A549 (cell line): Measurements from ENCODE around the gene CLDN34.

Experiments used
- CEBPB ChIP-seq, 2 experiments: fragments of >200 bp in 1 of 2; sonication (Bioruptor Twin) in 1 of 2; formaldehyde crosslinking in 1 of 2; IDR thresholded peaks; 2 replicates each; pipeline ENCODE4 v1.6.1; 2012 to 2016
- CHD2 ChIP-seq: fragments of 150-350 bp; IDR thresholded peaks from 2 replicates; pipeline ENCODE4 v1.6.1; 2014; ENCODE audit warnings: low read length; ENCODE audit not compliant: partially characterized antibody
- EHMT2 ChIP-seq: fragments of 200-600 bp; sonication (generic); IDR thresholded peaks from 2 replicates; pipeline ENCODE4 v1.6.1; 2016; ENCODE audit warnings: antibody characterized with exemption, low read depth, mild to moderate bottlenecking, moderate library complexity
- EP300 ChIP-seq, 2 experiments: fragments of >200 bp; sonication (Bioruptor Twin); formaldehyde crosslinking; IDR thresholded peaks; 2 replicates in 1 of 2; 3 replicates in 1 of 2; pipeline ENCODE4 v1.6.1; 2016 to 2017
- MYC ChIP-seq: IDR thresholded peaks from 2 replicates; pipeline ENCODE4 v1.6.1; 2012; ENCODE audit warnings: mild to moderate bottlenecking, inconsistent platforms, low read length, improper control_type of control experiment, borderline replicate concordance
- NFE2L2 ChIP-seq: fragments of 150-350 bp; conservative IDR thresholded peaks from 2 replicates; pipeline ENCODE4 v1.6.1; 2014; ENCODE audit warnings: low read length
- NR3C1 ChIP-seq: fragments of >200 bp; sonication (Bioruptor Twin); formaldehyde crosslinking; IDR thresholded peaks from 3 replicates; pipeline ENCODE4 v1.6.1; 2017
- PBX3 ChIP-seq: IDR thresholded peaks from 2 replicates; pipeline ENCODE4 v1.6.1; 2012
- POLR2A ChIP-seq: IDR thresholded peaks from 2 replicates; pipeline ENCODE4 v1.6.1; 2012; ENCODE audit warnings: mild to moderate bottlenecking, low read length
- RARB ChIP-seq: fragments of 250-450 bp; sonication (Bioruptor Pico); IDR thresholded peaks from 2 replicates; pipeline ENCODE4 v1.8.0; 2021; ENCODE audit warnings: mild to moderate bottlenecking, moderate library complexity
- REST ChIP-seq: fragments of 200-600 bp; sonication (generic); IDR thresholded peaks from 2 replicates; pipeline ENCODE4 v1.6.1; 2016; ENCODE audit warnings: antibody characterized with exemption, mild to moderate bottlenecking, moderate library complexity
- TF ChIP-seq, protein P1 (sequence below): fragments of >200 bp; sonication (Bioruptor Twin); formaldehyde crosslinking; IDR thresholded peaks from 3 replicates; pipeline ENCODE4 v1.5.1; 2016

DNA sequence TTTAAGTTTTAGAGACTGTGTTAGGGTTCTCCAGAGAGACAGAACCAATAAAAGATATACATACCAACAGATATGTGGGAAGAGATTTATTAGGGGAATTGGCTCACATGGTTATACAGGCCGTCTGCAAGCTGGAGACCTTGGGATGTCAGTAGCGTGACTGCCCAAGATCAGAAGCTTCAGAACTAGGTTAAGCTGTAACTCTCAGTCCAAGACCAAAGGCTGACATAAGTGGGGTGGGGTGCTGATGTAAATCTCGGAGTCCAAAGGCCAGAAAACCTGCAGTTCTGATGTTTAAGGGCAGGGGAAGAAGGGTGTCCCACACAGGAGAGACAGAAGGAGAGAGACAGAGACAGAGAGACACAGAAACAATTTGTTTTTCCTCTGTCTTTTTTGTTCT, 10.5 kb downstream of the CLDN34 start:
- no peak for TF ChIP-seq NFE2L2
- TF ChIP-seq, protein P1, sequence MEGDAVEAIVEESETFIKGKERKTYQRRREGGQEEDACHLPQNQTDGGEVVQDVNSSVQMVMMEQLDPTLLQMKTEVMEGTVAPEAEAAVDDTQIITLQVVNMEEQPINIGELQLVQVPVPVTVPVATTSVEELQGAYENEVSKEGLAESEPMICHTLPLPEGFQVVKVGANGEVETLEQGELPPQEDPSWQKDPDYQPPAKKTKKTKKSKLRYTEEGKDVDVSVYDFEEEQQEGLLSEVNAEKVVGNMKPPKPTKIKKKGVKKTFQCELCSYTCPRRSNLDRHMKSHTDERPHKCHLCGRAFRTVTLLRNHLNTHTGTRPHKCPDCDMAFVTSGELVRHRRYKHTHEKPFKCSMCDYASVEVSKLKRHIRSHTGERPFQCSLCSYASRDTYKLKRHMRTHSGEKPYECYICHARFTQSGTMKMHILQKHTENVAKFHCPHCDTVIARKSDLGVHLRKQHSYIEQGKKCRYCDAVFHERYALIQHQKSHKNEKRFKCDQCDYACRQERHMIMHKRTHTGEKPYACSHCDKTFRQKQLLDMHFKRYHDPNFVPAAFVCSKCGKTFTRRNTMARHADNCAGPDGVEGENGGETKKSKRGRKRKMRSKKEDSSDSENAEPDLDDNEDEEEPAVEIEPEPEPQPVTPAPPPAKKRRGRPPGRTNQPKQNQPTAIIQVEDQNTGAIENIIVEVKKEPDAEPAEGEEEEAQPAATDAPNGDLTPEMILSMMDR: no peak
- TF ChIP-seq CHD2: no peak
- TF ChIP-seq RARB (CRISPR knock-in tag): no peak
- no peak for TF ChIP-seq PBX3
- TF ChIP-seq NR3C1: no peak
- no peak for TF ChIP-seq REST
- no peak for TF ChIP-seq POLR2A
- no peak for TF ChIP-seq CEBPB (IDR thresholded peaks at IDR 0.05)
- TF ChIP-seq EP300 (IDR thresholded peaks at IDR 0.05): no peak
- no peak for TF ChIP-seq MYC
- no peak for TF ChIP-seq EHMT2
